Activated CD8-positive, alpha-beta T cell treated with anti-CD3 and anti-CD28 coated beads for 36 hours (primary cell): ENCODE data around the gene ITIH1. TPM values are rescaled to one million over a fixed set of nuclear protein-coding genes. Genes with fewer than 3 reads are reported as not detected.

Experiments used
- ATAC-seq: fragments of 200-7000 bp; cut with Tn5 transposase; one replicate; pipeline ENCODE4 v1.10.0; 2021; ENCODE audit warnings: mild to moderate bottlenecking, moderate library complexity
- CTCF ChIA-PET: fragments of 350-600 bp; sonication (Branson Sonifier 250); formaldehyde crosslinking; loops from one replicate; lab custom pipeline; 2021; ENCODE audit warnings: antibody characterized with exemption; lab: Charles Lee
- POLR2A ChIA-PET: fragments of 350-600 bp; sonication (Branson Sonifier 250); formaldehyde crosslinking; loops from one replicate; lab custom pipeline; 2021; ENCODE audit warnings: antibody characterized with exemption; lab: Charles Lee
- DNase-seq: peaks from one replicate; pipeline ENCODE4 v3.0.0-alpha.2; 2020
- H3K27ac Mint-ChIP-seq: one replicate; pipeline ENCODE4 v1.8.0; 2021; ENCODE audit warnings: mild to moderate bottlenecking, mixed read lengths
- H3K27me3 Mint-ChIP-seq: one replicate; pipeline ENCODE4 v1.8.0; 2021; ENCODE audit warnings: mixed read lengths
- H3K36me3 Mint-ChIP-seq: one replicate; pipeline ENCODE4 v1.8.0; 2021; ENCODE audit warnings: low read depth, mixed read lengths
- H3K4me1 Mint-ChIP-seq: one replicate; pipeline ENCODE4 v1.8.0; 2021; ENCODE audit warnings: low read depth, mixed read lengths
- H3K4me3 Mint-ChIP-seq: one replicate; pipeline ENCODE4 v1.8.0; 2021; ENCODE audit warnings: mild to moderate bottlenecking, moderate library complexity, mixed read lengths
- H3K9me3 Mint-ChIP-seq: one replicate; pipeline ENCODE4 v1.8.0; 2021; ENCODE audit warnings: mixed read lengths
- CTCF ChIP-seq: fragments of 200-600 bp; IDR thresholded peaks from one replicate; pipeline ENCODE4 v1.8.0; 2022; ENCODE audit warnings: antibody characterized with exemption, mild to moderate bottlenecking
- intact Hi-C: fragments of 100-400 bp; cut with micrococcal nuclease; formaldehyde crosslinking; loops from one replicate; pipeline ENCODE4 v1.10.0; 2022
- total RNA-seq, 2 experiments: library from RNA; stranded (reverse); gene quantifications; one replicate each; pipeline ENCODE4 v1.2.3, GENCODE V29; 2021

The ITIH1 gene
- total RNA-seq, 2 experiments from 2014 or later, result not detected

DNA sequence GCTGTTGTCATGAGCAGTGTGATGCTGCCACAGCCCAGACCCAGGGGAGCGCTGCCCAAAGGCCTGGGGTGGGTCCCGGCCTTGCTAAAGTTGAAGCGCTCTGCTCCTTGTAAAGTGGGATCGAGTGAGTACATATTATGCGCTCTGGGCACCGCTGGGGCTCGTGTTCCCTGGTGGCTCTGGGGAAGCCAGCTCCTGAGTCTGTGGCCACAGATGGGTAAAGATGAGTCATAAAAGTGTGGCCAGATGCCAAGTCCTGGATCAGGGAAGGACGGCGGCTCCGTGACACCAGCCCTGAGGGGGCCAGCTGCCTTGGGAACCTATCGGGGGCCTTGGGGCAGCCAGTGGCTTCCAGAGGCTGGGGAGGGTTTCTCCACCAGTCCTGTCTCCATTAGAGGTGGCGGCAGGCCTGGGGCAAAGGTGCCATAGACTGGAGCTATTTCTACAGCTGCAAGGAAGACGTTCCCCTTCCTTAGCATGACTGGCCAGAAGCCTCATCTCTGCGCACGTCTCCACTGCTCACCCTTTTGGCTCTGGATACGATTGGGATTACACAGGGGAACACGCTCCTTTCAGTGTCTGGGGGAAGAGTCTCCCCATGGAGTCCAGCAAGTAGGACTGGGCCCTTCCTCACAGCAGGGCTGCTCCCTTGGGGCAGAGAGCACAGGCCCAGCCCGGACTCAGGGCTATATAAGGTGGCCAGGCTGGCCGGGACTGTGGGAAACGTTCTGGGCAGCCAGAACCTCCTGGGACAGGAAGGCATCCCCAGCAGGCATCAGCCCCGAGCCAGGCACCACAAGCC lies 54.3 kb downstream of the ITIH1 start:
- no peak for DNase-seq
- intact Hi-C loops, result no loop called here
- no peak for TF ChIP-seq CTCF
- Mint-ChIP-seq H3K27ac (no peak overlapping the region), H3K4me3 (no peak overlapping the region), H3K4me1 (peaks cover 5% of the 10 kb centered on the region), H3K36me3 (no peaks in the 10 kb centered on the region), H3K27me3 (no peaks in the 10 kb centered on the region), H3K9me3 (no peaks in the 10 kb centered on the region)
- CTCF ChIA-PET, result no interaction called here
- no peak for ATAC-seq
- POLR2A ChIA-PET, result interaction anchor here (1.1 kb wide), 1 partner anchor 17 kb away, joined by 4 read pairs; no protein-coding TSS in a partner anchor

DNA sequence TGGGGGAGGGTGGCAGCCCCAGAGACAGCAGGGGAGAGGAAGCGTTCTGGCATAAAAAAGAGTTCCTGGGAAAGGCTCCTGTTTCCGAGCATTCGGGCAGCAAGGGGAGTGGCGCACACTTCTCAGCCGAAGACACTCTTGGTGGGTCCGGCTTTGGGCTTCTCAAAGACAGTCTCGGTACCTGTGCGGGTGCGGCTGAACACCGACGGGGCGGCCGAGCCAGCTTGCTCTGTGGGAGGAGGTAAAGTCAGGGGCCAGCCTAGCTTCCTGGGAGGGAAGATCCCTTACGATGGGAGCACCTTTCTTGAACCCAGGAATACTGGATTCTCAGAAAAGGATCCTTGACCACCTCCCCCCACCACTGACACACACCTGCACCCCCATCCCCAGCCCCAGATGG lies 55.8 kb downstream of the ITIH1 start:
- no peaks in the 10 kb centered on the region for H3K36me3 Mint-ChIP-seq

GRCh38 chr3:52834871-52835501 lies 57.6 kb downstream of the ITIH1 start, which contains the start of gene MUSTN1:
Gene MUSTN1 (minus strand): TSS chr3:52835019. CDS start chr3:52834948, 71 bp downstream.
- POLR2A ChIA-PET, result no interaction called here

More for the DNA sequence above, 55.8 kb downstream of the ITIH1 start:
- Mint-ChIP-seq H3K27me3 (no peaks in the 10 kb centered on the region), H3K9me3 (no peaks in the 10 kb centered on the region), H3K4me1 (peaks cover 13% of the 10 kb centered on the region), H3K4me3 (no peak overlapping the region), H3K27ac (no peak overlapping the region)
- no peak for DNase-seq
- no peak for ATAC-seq
- POLR2A ChIA-PET, result no interaction called here
- no peak for TF ChIP-seq CTCF
- CTCF ChIA-PET, result no interaction called here
- intact Hi-C loops, result no loop called here

DNA sequence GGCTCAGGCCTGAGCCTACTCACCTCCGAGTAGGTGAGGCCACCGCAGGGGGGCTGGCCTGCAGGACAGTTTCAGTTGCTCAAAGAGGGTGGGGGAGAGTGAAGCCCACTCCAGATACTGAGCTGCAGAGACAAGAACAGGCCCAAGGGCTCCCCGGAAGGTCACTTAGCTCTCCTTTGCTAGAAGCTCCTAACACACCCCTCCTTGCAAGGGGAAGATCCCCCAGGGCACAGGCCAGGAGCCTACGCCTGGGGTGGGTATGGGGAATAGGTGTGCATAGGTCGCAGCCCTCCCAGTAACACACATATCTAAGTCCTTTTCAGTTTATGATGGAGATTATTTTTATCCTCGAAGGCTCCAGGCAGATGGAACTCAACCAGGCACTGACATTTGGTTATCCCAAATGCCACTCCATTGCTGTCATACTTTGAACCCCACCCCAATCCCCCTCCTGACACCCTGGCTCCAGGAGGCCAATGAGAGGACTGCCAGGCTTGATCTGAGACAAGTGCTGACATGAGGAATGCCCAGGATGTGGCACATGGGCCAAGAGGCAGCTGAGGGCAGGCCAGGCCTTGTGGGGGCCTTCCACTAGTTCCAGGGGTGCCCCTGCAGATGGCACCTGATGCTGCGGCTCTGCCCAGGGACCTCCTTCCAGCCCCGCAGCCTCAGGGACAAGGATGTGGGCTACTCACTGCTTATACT lies 58.5 kb downstream of the ITIH1 start:
- Mint-ChIP-seq H3K4me1 (peaks cover 27% of the 10 kb centered on the region), H3K4me3 (no peak overlapping the region), H3K27ac (no peak overlapping the region), H3K27me3 (no peaks in the 10 kb centered on the region), H3K9me3 (no peaks in the 10 kb centered on the region), H3K36me3 (peaks cover under 1% of the 10 kb centered on the region)
- DNase-seq (no peak), ATAC-seq (no peak)
- POLR2A ChIA-PET, result no interaction called here
- no peak for TF ChIP-seq CTCF
- CTCF ChIA-PET, result interaction anchor here (1.0 kb wide), 1 partner anchor 236 kb away, joined by 3 read pairs; no protein-coding TSS in a partner anchor
- intact Hi-C loops, result no loop called here

More at GRCh38 chr3:52834871-52835501, 57.6 kb downstream of the ITIH1 start, which contains the start of gene MUSTN1:
- Mint-ChIP-seq H3K4me1 (peaks cover 27% of the 10 kb centered on the region), H3K4me3 (no peak within 1 kb of the TSS), H3K36me3 (no peaks in the 10 kb centered on the region), H3K27ac (no peak within 1 kb of the TSS), H3K9me3 (no peaks in the 10 kb centered on the region), H3K27me3 (no peaks in the 10 kb centered on the region)
- ATAC-seq, result no peak
- no peak for DNase-seq
- no peak for TF ChIP-seq CTCF
- intact Hi-C loops, result no loop called here
- CTCF ChIA-PET, result interaction anchor here (1.0 to 1.1 kb wide), 2 partner anchors 16 to 237 kb away, joined by 3 read pairs; no protein-coding TSS in a partner anchor
